Sigmoid colon (tissue), 7 donors: Measurements from ENCODE around the gene GEMIN4. TPM values are rescaled to one million over a fixed set of nuclear protein-coding genes. Genes with fewer than 3 reads are reported as not detected.

Source experiments
- DNase-seq: peaks from one replicate; pipeline ENCODE4 v3.0.0-alpha.2; 2019
- H3K27ac ChIP-seq, 4 donors: fragments of 200-600 bp; sonication (generic); one replicate each; pipeline ENCODE4 v1.5.1; 2016 to 2019; ENCODE audit warnings: mild to moderate bottlenecking in 1 of 4
- H3K27me3 ChIP-seq, 3 donors: fragments of 200-600 bp; sonication (generic); one replicate each; pipeline ENCODE4 v1.5.1; 2019; ENCODE audit warnings: mild to moderate bottlenecking in 1 of 3
- H3K36me3 ChIP-seq, 4 donors: fragments of 200-600 bp; sonication (generic); one replicate each; pipeline ENCODE4 v1.5.1; 2016 to 2019
- H3K4me1 ChIP-seq, 4 donors: fragments of 200-600 bp; sonication (generic); one replicate each; pipeline ENCODE4 v1.5.1; 2017 to 2019
- H3K4me3 ChIP-seq, 4 donors: fragments of 200-600 bp; sonication (generic); one replicate each; pipeline ENCODE4 v1.5.1; 2017 to 2019; ENCODE audit warnings: mild to moderate bottlenecking in 2 of 4, moderate library complexity in 1 of 4
- H3K9me3 ChIP-seq, 4 donors: fragments of 200-600 bp in 3 of 4; sonication (generic) in 3 of 4; one replicate each; pipeline versions ENCODE4 v1.5.1 to v1.6.1; 2013 to 2019
- EP300 ChIP-seq, 4 donors: sonication (generic); formaldehyde crosslinking; IDR thresholded peaks; one replicate each; pipeline ENCODE4 v1.6.1; 2017; ENCODE audit warnings: antibody characterized with exemption in 4 of 4
- POLR2A ChIP-seq, 2 donors: fragments of 450-650 bp; IDR thresholded peaks; one replicate each; pipeline ENCODE4 v1.6.1; 2016; ENCODE audit warnings: antibody characterized with exemption in 2 of 2, mild to moderate bottlenecking in 2 of 2, moderate library complexity in 2 of 2
- POLR2AphosphoS5 ChIP-seq, 4 donors: sonication (generic); formaldehyde crosslinking; IDR thresholded peaks; one replicate each; pipeline ENCODE4 v1.6.1; 2017; ENCODE audit warnings: antibody characterized with exemption in 4 of 4
- WGBS, 2 donors: extraction: QIAGEN DNeasy Blood & Tissue Kit; methylation state at CpG; one replicate each; pipeline ENCODE4 v1.1.7; 2013; 5-methylcytosine and 5-hydroxymethylcytosine counted together
- intact Hi-C: fragments of 100-400 bp; cut with DNase I; formaldehyde crosslinking; loops from one replicate; pipeline ENCODE4 v1.15.1; 2023
- polyA plus RNA-seq, 3 donors: library from polyadenylated mRNA; stranded (reverse); fragments of 200-250 nt; gene quantifications; one replicate each; pipeline ENCODE4 v1.2.3, GENCODE V29; 2013
- total RNA-seq, 4 donors: library from RNA; depleted of rRNA; stranded (reverse); fragments of >200 nt; gene quantifications; one replicate each; pipeline ENCODE4 v1.1.0, GENCODE V29; 2016
- TF ChIP-seq, protein P1 (sequence below), 4 experiments: fragments of 450-650 bp in 3 of 4; fragments of 200-600 bp in 1 of 4; IDR thresholded peaks; one replicate each; pipeline ENCODE4 v1.5.1; 2016 to 2019; ENCODE audit warnings: antibody characterized with exemption in 4 of 4, mild to moderate bottlenecking in 3 of 4, moderate library complexity in 2 of 4
- donor health status: healthy with polysubstance abuse.
- donor health status: Bipolar disorder and iron deficiency.
- donor health status: healthy.

The GEMIN4 gene
- total and polyA plus RNA-seq, 7 donors = 3.0 to 19.4 (median 14.0) TPM

DNA sequence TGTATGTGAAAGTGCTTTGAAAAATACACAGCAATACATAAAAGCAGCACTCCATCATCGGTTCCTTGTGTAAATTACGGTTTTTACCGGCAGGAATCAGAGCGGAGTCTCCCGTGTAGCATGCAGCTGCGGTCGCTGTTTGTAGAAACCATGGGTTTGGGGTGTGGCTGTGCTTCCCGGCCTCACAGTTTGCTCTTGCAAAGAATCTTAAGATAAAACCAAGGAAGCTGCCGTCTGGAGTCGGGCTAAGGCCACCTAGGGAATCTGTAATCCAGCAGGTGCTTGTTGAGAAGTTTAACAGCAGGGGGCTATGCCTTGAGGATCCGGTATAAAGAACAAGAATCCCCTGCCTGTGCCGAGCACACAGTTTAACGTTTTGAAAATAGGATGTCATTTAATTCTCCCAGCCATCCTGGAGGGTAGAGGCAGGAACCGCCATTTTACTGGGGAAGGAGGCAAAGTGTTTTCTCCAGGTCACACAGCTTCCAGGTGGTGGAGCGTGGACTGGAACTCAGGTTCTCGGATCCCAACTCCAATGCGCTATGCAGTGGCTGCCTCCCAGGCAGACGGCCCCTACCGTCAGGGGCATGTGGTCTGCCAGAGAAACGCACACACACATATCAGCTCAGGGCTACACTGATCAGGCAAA is 25.7 kb downstream of the GEMIN4 start:
- no peak overlapping the region for H3K4me3 ChIP-seq

DNA sequence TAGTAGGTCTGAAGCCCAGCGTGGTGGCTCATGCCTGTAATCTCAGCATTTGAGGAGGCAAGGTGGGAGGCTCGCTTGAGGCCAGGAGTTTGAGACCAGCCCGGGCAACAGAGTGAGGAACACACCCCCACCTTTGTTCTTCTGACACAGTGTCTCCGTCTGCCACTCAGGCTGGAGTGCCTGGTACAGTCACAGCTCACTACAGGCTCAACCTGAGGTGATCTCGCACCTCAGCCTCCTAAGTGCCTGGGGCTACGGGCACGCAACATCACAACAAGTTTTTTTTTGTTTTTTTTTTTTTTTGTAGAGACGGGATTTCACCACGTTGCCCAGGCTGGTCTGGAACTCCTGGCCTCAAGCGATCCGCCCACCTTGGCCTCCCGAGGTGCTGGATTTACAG is 26.3 kb downstream of the GEMIN4 start:
- H3K27me3 ChIP-seq = no peaks in the 10 kb centered on the region
- TF ChIP-seq, protein P1, sequence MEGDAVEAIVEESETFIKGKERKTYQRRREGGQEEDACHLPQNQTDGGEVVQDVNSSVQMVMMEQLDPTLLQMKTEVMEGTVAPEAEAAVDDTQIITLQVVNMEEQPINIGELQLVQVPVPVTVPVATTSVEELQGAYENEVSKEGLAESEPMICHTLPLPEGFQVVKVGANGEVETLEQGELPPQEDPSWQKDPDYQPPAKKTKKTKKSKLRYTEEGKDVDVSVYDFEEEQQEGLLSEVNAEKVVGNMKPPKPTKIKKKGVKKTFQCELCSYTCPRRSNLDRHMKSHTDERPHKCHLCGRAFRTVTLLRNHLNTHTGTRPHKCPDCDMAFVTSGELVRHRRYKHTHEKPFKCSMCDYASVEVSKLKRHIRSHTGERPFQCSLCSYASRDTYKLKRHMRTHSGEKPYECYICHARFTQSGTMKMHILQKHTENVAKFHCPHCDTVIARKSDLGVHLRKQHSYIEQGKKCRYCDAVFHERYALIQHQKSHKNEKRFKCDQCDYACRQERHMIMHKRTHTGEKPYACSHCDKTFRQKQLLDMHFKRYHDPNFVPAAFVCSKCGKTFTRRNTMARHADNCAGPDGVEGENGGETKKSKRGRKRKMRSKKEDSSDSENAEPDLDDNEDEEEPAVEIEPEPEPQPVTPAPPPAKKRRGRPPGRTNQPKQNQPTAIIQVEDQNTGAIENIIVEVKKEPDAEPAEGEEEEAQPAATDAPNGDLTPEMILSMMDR (IDR thresholded peaks at IDR 0.05) = no peak
- no peak for TF ChIP-seq POLR2A (IDR thresholded peaks at IDR 0.05)
- no peak for TF ChIP-seq POLR2AphosphoS5 (IDR thresholded peaks at IDR 0.05)
- no peak for TF ChIP-seq EP300 (IDR thresholded peaks at IDR 0.05)
- WGBS, 2 donors = 32 to 71% methylated on average over 12 of the region's 12 CpGs
- no peak for DNase-seq
- H3K36me3 ChIP-seq = no peaks in the 10 kb centered on the region
- no peaks in the 10 kb centered on the region for H3K9me3 ChIP-seq
- H3K4me1 ChIP-seq = no peaks in the 10 kb centered on the region
- no peak overlapping the region for H3K27ac ChIP-seq
- H3K4me3 ChIP-seq = no peak overlapping the region
- intact Hi-C loops = no loop called here

More for the DNA sequence above, 25.7 kb downstream of the GEMIN4 start:
- no peak for TF ChIP-seq EP300 (IDR thresholded peaks at IDR 0.05)
- TF ChIP-seq, protein P1 (IDR thresholded peaks at IDR 0.05) = no peak
- no peaks in the 10 kb centered on the region for H3K9me3 ChIP-seq
- peaks cover 0 to 6% (median 4%) of the 10 kb centered on the region in 4 donors for H3K4me1 ChIP-seq
- DNase-seq = no peak
- no peaks in the 10 kb centered on the region for H3K36me3 ChIP-seq
- 32 to 61% methylated on average over 20 of the region's 20 CpGs for WGBS, 2 donors
- intact Hi-C loops = no loop called here
- no peak overlapping the region for H3K27ac ChIP-seq
- no peaks in the 10 kb centered on the region for H3K27me3 ChIP-seq

DNA sequence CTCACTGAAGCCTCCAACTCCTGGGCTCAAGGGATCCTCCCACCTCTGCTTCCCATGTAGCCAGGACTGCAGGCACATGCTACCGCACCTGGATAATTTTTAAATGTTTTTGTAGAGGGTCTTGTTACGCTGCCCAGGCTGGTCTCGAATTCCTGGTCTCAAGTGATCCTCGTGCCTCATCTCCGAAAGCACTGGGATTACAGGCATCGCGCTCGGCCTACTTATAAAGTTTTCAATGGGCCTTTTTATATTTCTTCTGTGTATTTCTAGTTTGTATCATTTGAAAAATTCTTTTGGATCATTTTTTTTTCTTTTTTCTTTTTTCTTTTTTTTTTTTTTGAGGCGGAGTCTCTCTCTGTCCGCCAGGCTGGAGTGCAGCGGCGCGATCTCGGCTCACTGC is 27.0 kb downstream of the GEMIN4 start:
- intact Hi-C loops = no loop called here
- WGBS, 2 donors = 94 to 97% methylated on average over 14 of the region's 14 CpGs
- Histone ChIP-seq H3K27ac (no peak overlapping the region), H3K4me1 (no peaks in the 10 kb centered on the region), H3K36me3 (no peaks in the 10 kb centered on the region), H3K27me3 (no peaks in the 10 kb centered on the region), H3K4me3 (no peak overlapping the region), H3K9me3 (no peaks in the 10 kb centered on the region)
- no peak for TF ChIP-seq POLR2AphosphoS5 (IDR thresholded peaks at IDR 0.05)
- no peak for TF ChIP-seq POLR2A (IDR thresholded peaks at IDR 0.05)
- no peak for TF ChIP-seq EP300 (IDR thresholded peaks at IDR 0.05)
- DNase-seq = no peak

DNA sequence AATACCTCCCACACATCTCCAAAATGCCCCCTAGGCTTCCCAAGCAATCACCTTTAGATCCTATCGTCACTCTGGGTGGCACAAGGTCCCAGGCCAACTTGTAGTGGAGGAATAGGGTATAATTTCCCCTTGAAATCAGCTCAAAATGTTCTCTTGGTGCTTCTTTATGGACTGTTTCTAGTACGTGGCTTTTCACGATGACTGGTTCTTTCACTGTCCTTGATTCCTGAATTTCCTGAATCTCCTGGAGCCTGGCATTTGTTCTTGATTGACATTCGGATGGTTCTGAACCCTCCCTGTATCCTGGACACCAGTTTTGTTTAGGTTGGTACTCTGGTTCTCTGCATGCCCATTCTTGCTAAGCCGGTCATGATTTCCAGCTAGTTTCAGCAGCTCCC is 30.5 kb downstream of the GEMIN4 start:
- TF ChIP-seq EP300 (IDR thresholded peaks at IDR 0.05) = no peak
- TF ChIP-seq, protein P1 (IDR thresholded peaks at IDR 0.05) = no peak
- no peak for TF ChIP-seq POLR2AphosphoS5 (IDR thresholded peaks at IDR 0.05)
- TF ChIP-seq POLR2A (IDR thresholded peaks at IDR 0.05) = no peak
- Histone ChIP-seq H3K9me3 (no peaks in the 10 kb centered on the region), H3K4me1 (peaks cover 0 to under 1% (median 0%) of the 10 kb centered on the region in 4 donors), H3K27ac (no peak overlapping the region), H3K36me3 (no peaks in the 10 kb centered on the region), H3K4me3 (no peak overlapping the region), H3K27me3 (no peaks in the 10 kb centered on the region)
- no peak for DNase-seq
- 81 to 85% methylated on average over 5 of the region's 5 CpGs for WGBS, 2 donors
- intact Hi-C loops = no loop called here

DNA sequence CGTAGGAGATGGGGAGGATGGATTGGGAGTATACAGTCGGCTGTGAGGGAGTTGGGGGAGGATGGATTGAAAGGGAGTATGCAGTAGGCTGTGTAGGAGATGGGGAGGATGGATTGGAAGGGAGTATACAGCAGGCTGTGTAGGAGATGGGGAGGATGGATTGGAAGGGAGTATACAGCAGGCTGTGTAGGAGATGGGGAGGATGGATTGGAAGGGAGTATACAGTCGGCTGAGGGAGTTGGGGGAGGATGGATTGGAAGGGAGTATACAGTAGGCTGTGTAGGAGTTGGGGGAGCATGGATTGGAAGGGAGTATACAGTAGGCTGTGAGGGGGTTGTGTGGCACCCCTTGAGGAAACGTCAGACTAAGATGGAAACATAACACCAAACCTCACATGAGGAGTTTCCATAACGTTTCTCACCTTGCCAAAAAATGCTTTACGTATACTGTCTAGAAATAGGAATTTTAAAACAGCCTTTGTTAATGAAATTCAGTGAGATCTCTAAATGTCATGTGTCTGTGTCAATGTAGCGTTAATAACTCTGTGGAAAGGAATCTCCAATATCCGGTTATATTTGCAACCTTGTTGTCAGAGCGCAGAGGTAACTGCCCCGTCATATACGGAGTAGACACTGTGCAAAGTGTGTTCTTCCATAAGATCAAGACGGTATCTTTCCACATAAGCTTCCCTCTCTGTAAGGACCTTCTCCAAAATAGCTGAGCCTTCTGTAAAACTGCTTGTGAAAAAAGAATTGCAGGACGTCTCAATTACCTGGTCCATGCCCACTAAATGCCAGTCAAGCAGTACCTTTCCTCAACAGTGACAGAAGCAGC is 31.1 kb downstream of the GEMIN4 start:
- 85 to 88% methylated on average over 13 of the region's 13 CpGs for WGBS, 2 donors
- TF ChIP-seq POLR2AphosphoS5 (IDR thresholded peaks at IDR 0.05) = no peak
- no peak for TF ChIP-seq POLR2A (IDR thresholded peaks at IDR 0.05)
- TF ChIP-seq EP300 (IDR thresholded peaks at IDR 0.05) = no peak
- TF ChIP-seq, protein P1 (IDR thresholded peaks at IDR 0.05) = no peak
- H3K9me3 ChIP-seq = no peaks in the 10 kb centered on the region
- intact Hi-C loops = no loop called here
- peaks cover 0 to 6% (median 4%) of the 10 kb centered on the region in 4 donors for H3K4me1 ChIP-seq
- no peak overlapping the region for H3K27ac ChIP-seq
- H3K36me3 ChIP-seq = no peaks in the 10 kb centered on the region
- no peak overlapping the region for H3K4me3 ChIP-seq
- H3K27me3 ChIP-seq = no peaks in the 10 kb centered on the region
- no peak for DNase-seq
